ENCODE results near the gene DCC.

Gene DCC

GRCh38 chr18:52694804-52695203, 354.8 kb downstream of the DCC start:
- no peak for DNase-seq (ENCODE audit: low spot score)

- DNase-seq (ENCODE audit: low spot score) = no peak
Observed at GRCh38 chr18:52700116-52700515, 360.1 kb downstream of the DCC start.

- DNase-seq (ENCODE audit: low spot score) = no peak
Observed at GRCh38 chr18:52700816-52701215, 360.8 kb downstream of the DCC start.

- no peak for DNase-seq (ENCODE audit: low spot score)
Observed at GRCh38 chr18:52701219-52701935, 361.4 kb downstream of the DCC start.

- DNase-seq (ENCODE audit: low spot score) = no peak
Observed at GRCh38 chr18:52715421-52715820, 375.4 kb downstream of the DCC start.

GRCh38 chr18:52715991-52716390, 376.0 kb downstream of the DCC start:
- DNase-seq (ENCODE audit: low spot score) = no peak

- DNase-seq (ENCODE audit: low spot score) = no peak
Observed at GRCh38 chr18:52716973-52717372, 377.0 kb downstream of the DCC start.

- DNase-seq (ENCODE audit: low spot score) = no peak
Observed at GRCh38 chr18:52722904-52723303, 382.9 kb downstream of the DCC start.

- no peak for DNase-seq (ENCODE audit: low spot score)
Observed at GRCh38 chr18:52723550-52723970, 383.6 kb downstream of the DCC start.

- DNase-seq (ENCODE audit: low spot score) = no peak
Observed at GRCh38 chr18:52730972-52731619, 391.1 kb downstream of the DCC start.

GRCh38 chr18:52738946-52739345, 398.9 kb downstream of the DCC start:
- no peak for DNase-seq (ENCODE audit: low spot score)

- no peak for DNase-seq (ENCODE audit: low spot score)
Observed at GRCh38 chr18:52746986-52747385, 407.0 kb downstream of the DCC start.

- no peak for DNase-seq (ENCODE audit: low spot score)
Observed at GRCh38 chr18:52747869-52748268, 407.9 kb downstream of the DCC start.

GRCh38 chr18:52748343-52748742, 408.3 kb downstream of the DCC start:
- no peak for DNase-seq (ENCODE audit: low spot score)

- DNase-seq (ENCODE audit: low spot score) = no peak
Observed at GRCh38 chr18:52749542-52749941, 409.5 kb downstream of the DCC start.

- DNase-seq (ENCODE audit: low spot score) = no peak
Observed at GRCh38 chr18:52750995-52751394, 411.0 kb downstream of the DCC start.

GRCh38 chr18:52764316-52764715, 424.3 kb downstream of the DCC start:
- no peak for DNase-seq (ENCODE audit: low spot score)

- no peak for DNase-seq (ENCODE audit: low spot score)
Observed at GRCh38 chr18:52766002-52766545, 426.1 kb downstream of the DCC start.

GRCh38 chr18:52781113-52781512, 441.1 kb downstream of the DCC start:
- DNase-seq (ENCODE audit: low spot score) = no peak

GRCh38 chr18:52791321-52791720, 451.3 kb downstream of the DCC start:
- no peak for DNase-seq (ENCODE audit: low spot score)

- DNase-seq (ENCODE audit: low spot score) = no peak
Observed at GRCh38 chr18:52812834-52813233, 472.8 kb downstream of the DCC start.

GRCh38 chr18:52813635-52814416, 473.8 kb downstream of the DCC start:
- no peak for DNase-seq (ENCODE audit: low spot score)

- no peak for DNase-seq (ENCODE audit: low spot score)
Observed at GRCh38 chr18:52815651-52816050, 475.7 kb downstream of the DCC start.

Measured in hematopoietic multipotent progenitor cell treated with erythropoietin and hydrocortisone succinate and interleukin-3 and kit ligand, for 17 days (in vitro differentiated cells).